ENCODE measurements around the gene PCDH15.

PCDH15 gene

GRCh38 chr10:54800741-54801421 is at the start of gene PCDH15:
Gene PCDH15 (minus strand): TSS chr10:54801231. CDS start chr10:54664262, 136,969 bp downstream.
- Histone ChIP-seq H3K27me3 (ENCODE audit: control insufficient read depth in 1 of 2, insufficient read depth in 2 of 2, low read length in 2 of 2) (no peaks in the 10 kb centered on the region), H3K4me1 (ENCODE audit: control insufficient read depth, insufficient read depth, low read length) (peaks cover 4% of the 10 kb centered on the region), H3K9me3 (ENCODE audit: control insufficient read depth in 2 of 2, low read length in 2 of 2) (no peaks in the 10 kb centered on the region), H3K27ac (ENCODE audit: low read length) (no peak within 1 kb of the TSS), H3K9ac (ENCODE audit: low read length in 2 of 2) (no peak within 1 kb of the TSS), H3K4me3 (ENCODE audit: low read length in 2 of 2) (peak within 1 kb of the TSS in 1 of 2 donors; percentile 31), H3K36me3 (ENCODE audit: control insufficient read depth in 2 of 2, insufficient read depth in 2 of 2, low read length in 2 of 2) (no peaks in the 10 kb centered on the region)

GRCh38 chr10:54843932-54844331 is 42.9 kb upstream of the PCDH15 start:
- no peak overlapping the region for H3K9ac ChIP-seq (ENCODE audit: low read length in 2 of 2)
- no peaks in the 10 kb centered on the region for H3K9me3 ChIP-seq (ENCODE audit: control insufficient read depth in 2 of 2, low read length in 2 of 2)
- no peaks in the 10 kb centered on the region for H3K4me1 ChIP-seq (ENCODE audit: control insufficient read depth, insufficient read depth, low read length)
- H3K27ac ChIP-seq (ENCODE audit: low read length), result no peak overlapping the region
- no peaks in the 10 kb centered on the region for H3K36me3 ChIP-seq (ENCODE audit: control insufficient read depth in 2 of 2, insufficient read depth in 2 of 2, low read length in 2 of 2)
- no peaks in the 10 kb centered on the region for H3K27me3 ChIP-seq (ENCODE audit: control insufficient read depth in 1 of 2, insufficient read depth in 2 of 2, low read length in 2 of 2)
- no peak overlapping the region for H3K4me3 ChIP-seq (ENCODE audit: low read length in 2 of 2)

GRCh38 chr10:54843085-54843646 is 42.1 kb upstream of the PCDH15 start:
- Histone ChIP-seq H3K4me3 (ENCODE audit: low read length in 2 of 2) (no peak overlapping the region), H3K27ac (ENCODE audit: low read length) (no peak overlapping the region), H3K36me3 (ENCODE audit: control insufficient read depth in 2 of 2, insufficient read depth in 2 of 2, low read length in 2 of 2) (no peaks in the 10 kb centered on the region), H3K9me3 (ENCODE audit: control insufficient read depth in 2 of 2, low read length in 2 of 2) (no peaks in the 10 kb centered on the region), H3K9ac (ENCODE audit: low read length in 2 of 2) (no peak overlapping the region), H3K27me3 (ENCODE audit: control insufficient read depth in 1 of 2, insufficient read depth in 2 of 2, low read length in 2 of 2) (no peaks in the 10 kb centered on the region), H3K4me1 (ENCODE audit: control insufficient read depth, insufficient read depth, low read length) (no peaks in the 10 kb centered on the region)

GRCh38 chr10:54837479-54837878 is 36.4 kb upstream of the PCDH15 start:
- no peaks in the 10 kb centered on the region for H3K4me1 ChIP-seq (ENCODE audit: control insufficient read depth, insufficient read depth, low read length)

GRCh38 chr10:54833029-54833428 is 32.0 kb upstream of the PCDH15 start:
- no peaks in the 10 kb centered on the region for H3K36me3 ChIP-seq (ENCODE audit: control insufficient read depth in 2 of 2, insufficient read depth in 2 of 2, low read length in 2 of 2)
- no peak overlapping the region for H3K4me3 ChIP-seq (ENCODE audit: low read length in 2 of 2)
- H3K9me3 ChIP-seq (ENCODE audit: control insufficient read depth in 2 of 2, low read length in 2 of 2), result no peaks in the 10 kb centered on the region
- no peaks in the 10 kb centered on the region for H3K4me1 ChIP-seq (ENCODE audit: control insufficient read depth, insufficient read depth, low read length)
- no peak overlapping the region for H3K27ac ChIP-seq (ENCODE audit: low read length)
- no peaks in the 10 kb centered on the region for H3K27me3 ChIP-seq (ENCODE audit: control insufficient read depth in 1 of 2, insufficient read depth in 2 of 2, low read length in 2 of 2)
- H3K9ac ChIP-seq (ENCODE audit: low read length in 2 of 2), result no peak overlapping the region

More at GRCh38 chr10:54837479-54837878, 36.4 kb upstream of the PCDH15 start:
- Histone ChIP-seq H3K27me3 (ENCODE audit: control insufficient read depth in 1 of 2, insufficient read depth in 2 of 2, low read length in 2 of 2) (no peaks in the 10 kb centered on the region), H3K4me3 (ENCODE audit: low read length in 2 of 2) (no peak overlapping the region), H3K27ac (ENCODE audit: low read length) (no peak overlapping the region), H3K9ac (ENCODE audit: low read length in 2 of 2) (no peak overlapping the region), H3K9me3 (ENCODE audit: control insufficient read depth in 2 of 2, low read length in 2 of 2) (no peaks in the 10 kb centered on the region), H3K36me3 (ENCODE audit: control insufficient read depth in 2 of 2, insufficient read depth in 2 of 2, low read length in 2 of 2) (no peaks in the 10 kb centered on the region)

- H3K27ac ChIP-seq (ENCODE audit: low read length), result no peak overlapping the region
- H3K4me1 ChIP-seq (ENCODE audit: control insufficient read depth, insufficient read depth, low read length), result no peaks in the 10 kb centered on the region
- no peaks in the 10 kb centered on the region for H3K9me3 ChIP-seq (ENCODE audit: control insufficient read depth in 2 of 2, low read length in 2 of 2)
- H3K27me3 ChIP-seq (ENCODE audit: control insufficient read depth in 1 of 2, insufficient read depth in 2 of 2, low read length in 2 of 2), result no peaks in the 10 kb centered on the region
- no peak overlapping the region for H3K4me3 ChIP-seq (ENCODE audit: low read length in 2 of 2)
- H3K36me3 ChIP-seq (ENCODE audit: control insufficient read depth in 2 of 2, insufficient read depth in 2 of 2, low read length in 2 of 2), result no peaks in the 10 kb centered on the region
- no peak overlapping the region for H3K9ac ChIP-seq (ENCODE audit: low read length in 2 of 2)
These were observed 26.0 kb upstream of the PCDH15 start for GRCh38 chr10:54826994-54827560.

- Histone ChIP-seq H3K27ac (ENCODE audit: low read length) (no peak overlapping the region), H3K4me3 (ENCODE audit: low read length in 2 of 2) (no peak overlapping the region), H3K9ac (ENCODE audit: low read length in 2 of 2) (no peak overlapping the region), H3K36me3 (ENCODE audit: control insufficient read depth in 2 of 2, insufficient read depth in 2 of 2, low read length in 2 of 2) (no peaks in the 10 kb centered on the region), H3K27me3 (ENCODE audit: control insufficient read depth in 1 of 2, insufficient read depth in 2 of 2, low read length in 2 of 2) (no peaks in the 10 kb centered on the region), H3K4me1 (ENCODE audit: control insufficient read depth, insufficient read depth, low read length) (no peaks in the 10 kb centered on the region), H3K9me3 (ENCODE audit: control insufficient read depth in 2 of 2, low read length in 2 of 2) (no peaks in the 10 kb centered on the region)
These were observed 14.6 kb upstream of the PCDH15 start for GRCh38 chr10:54815583-54815982.

- Histone ChIP-seq H3K4me3 (ENCODE audit: low read length in 2 of 2) (no peak overlapping the region), H3K27ac (ENCODE audit: low read length) (no peak overlapping the region), H3K36me3 (ENCODE audit: control insufficient read depth in 2 of 2, insufficient read depth in 2 of 2, low read length in 2 of 2) (no peaks in the 10 kb centered on the region), H3K27me3 (ENCODE audit: control insufficient read depth in 1 of 2, insufficient read depth in 2 of 2, low read length in 2 of 2) (no peaks in the 10 kb centered on the region), H3K9ac (ENCODE audit: low read length in 2 of 2) (no peak overlapping the region), H3K4me1 (ENCODE audit: control insufficient read depth, insufficient read depth, low read length) (no peaks in the 10 kb centered on the region), H3K9me3 (ENCODE audit: control insufficient read depth in 2 of 2, low read length in 2 of 2) (no peaks in the 10 kb centered on the region)
These were observed 7.3 kb upstream of the PCDH15 start for GRCh38 chr10:54808186-54808935.

- Histone ChIP-seq H3K9ac (ENCODE audit: low read length in 2 of 2) (no peak overlapping the region), H3K36me3 (ENCODE audit: control insufficient read depth in 2 of 2, insufficient read depth in 2 of 2, low read length in 2 of 2) (no peaks in the 10 kb centered on the region), H3K27me3 (ENCODE audit: control insufficient read depth in 1 of 2, insufficient read depth in 2 of 2, low read length in 2 of 2) (no peaks in the 10 kb centered on the region), H3K9me3 (ENCODE audit: control insufficient read depth in 2 of 2, low read length in 2 of 2) (no peaks in the 10 kb centered on the region), H3K4me3 (ENCODE audit: low read length in 2 of 2) (no peak overlapping the region), H3K4me1 (ENCODE audit: control insufficient read depth, insufficient read depth, low read length) (peaks cover 4% of the 10 kb centered on the region), H3K27ac (ENCODE audit: low read length) (no peak overlapping the region)
These were observed 1.5 kb downstream of the PCDH15 start for GRCh38 chr10:54799506-54799905.

- Histone ChIP-seq H3K27ac (ENCODE audit: low read length) (no peak overlapping the region), H3K4me3 (ENCODE audit: low read length in 2 of 2) (no peak overlapping the region), H3K9ac (ENCODE audit: low read length in 2 of 2) (no peak overlapping the region), H3K9me3 (ENCODE audit: control insufficient read depth in 2 of 2, low read length in 2 of 2) (no peaks in the 10 kb centered on the region), H3K36me3 (ENCODE audit: control insufficient read depth in 2 of 2, insufficient read depth in 2 of 2, low read length in 2 of 2) (no peaks in the 10 kb centered on the region), H3K27me3 (ENCODE audit: control insufficient read depth in 1 of 2, insufficient read depth in 2 of 2, low read length in 2 of 2) (no peaks in the 10 kb centered on the region), H3K4me1 (ENCODE audit: control insufficient read depth, insufficient read depth, low read length) (peaks cover 4% of the 10 kb centered on the region)
These were observed 3.3 kb downstream of the PCDH15 start for GRCh38 chr10:54797636-54798321.

Measured in stomach smooth muscle (tissue), 2 donors.